Measurements from ENCODE around the gene ACTN1.

- TF ChIP-seq POLR2AphosphoS2 (IDR thresholded peaks at IDR 0.05; ENCODE audit: low read depth, low read length), result no peak
- no peak for TF ChIP-seq ATF3 (IDR thresholded peaks at IDR 0.05; ENCODE audit: borderline replicate concordance, extremely low read depth, low read depth, low read length)
- no peak for TF ChIP-seq ZBTB40 (IDR thresholded peaks at IDR 0.05; ENCODE audit: borderline replicate concordance)
- no peak for TF ChIP-seq SIN3A (IDR thresholded peaks at IDR 0.05; ENCODE audit: low read depth, low read length)
- TF ChIP-seq CTCF (IDR thresholded peaks at IDR 0.05 in 2 of 3, conservative IDR thresholded peaks at IDR 0.05 in 1 of 3; ENCODE audit: control insufficient read depth in 2 of 3, extremely low read depth in 1 of 3, insufficient read depth in 1 of 3, low read depth in 3 of 3, low read length in 3 of 3), result no peak
- TF ChIP-seq IRF3 (IDR thresholded peaks at IDR 0.05), result no peak
- no peak for TF ChIP-seq POLR2A (IDR thresholded peaks at IDR 0.05; ENCODE audit: low read depth, low read length)
- TF ChIP-seq TAF1 (IDR thresholded peaks at IDR 0.05; ENCODE audit: borderline replicate concordance, low read depth, low read length), result no peak
- TF ChIP-seq EP300 (IDR thresholded peaks at IDR 0.05; ENCODE audit: borderline replicate concordance in 1 of 2, control insufficient read depth in 1 of 2, low read depth in 2 of 2, low read length in 2 of 2), result no peak
- TF ChIP-seq MLLT1 (IDR thresholded peaks at IDR 0.05), result no peak
- no peak for TF ChIP-seq ESRRA (IDR thresholded peaks at IDR 0.05; ENCODE audit: low read length)
- TF ChIP-seq MXI1 (IDR thresholded peaks at IDR 0.05; ENCODE audit: low read depth, low read length), result no peak
These were observed 122.5 kb downstream of the ACTN1 start for GRCh38 chr14:68856572-68856971.

Measured in GM12878 (cell line).